ENCODE measurements around the gene THTPA.
"Not testable (repeated sequence)": the region's sequence is repeated elsewhere in the genome, so short reads cannot be mapped to it uniquely, and the experiment has no call there.

THTPA gene

GRCh38 chr14:23583761-23584526 is 27.9 kb downstream of the THTPA start:
- DNase-seq (ENCODE audit: low spot score), result not testable (repeated sequence)

- DNase-seq (ENCODE audit: low spot score), result not testable (repeated sequence)
Observed at GRCh38 chr14:23584527-23585203, 28.6 kb downstream of the THTPA start.

- peak; percentile 78 for DNase-seq (ENCODE audit: low spot score)
Observed at GRCh38 chr14:23588884-23589598, 33.0 kb downstream of the THTPA start.

- DNase-seq (ENCODE audit: low spot score), result no peak
Observed at GRCh38 chr14:23589606-23590005, 33.5 kb downstream of the THTPA start.

- DNase-seq (ENCODE audit: low spot score), result no peak
Observed at GRCh38 chr14:23590198-23590597, 34.1 kb downstream of the THTPA start.

GRCh38 chr14:23594191-23594590 is 38.1 kb downstream of the THTPA start:
- DNase-seq (ENCODE audit: low spot score), result not testable (repeated sequence)

- no peak for DNase-seq (ENCODE audit: low spot score)
Observed at GRCh38 chr14:23600322-23600707, 44.2 kb downstream of the THTPA start.

- DNase-seq (ENCODE audit: low spot score), result no peak
Observed at GRCh38 chr14:23600806-23601205, 44.7 kb downstream of the THTPA start.

- DNase-seq (ENCODE audit: low spot score), result no peak
Observed at GRCh38 chr14:23601424-23601823, 45.4 kb downstream of the THTPA start.

GRCh38 chr14:23601845-23602180 is 45.7 kb downstream of the THTPA start:
- DNase-seq (ENCODE audit: low spot score), result no peak

GRCh38 chr14:23602181-23603095 is 46.4 kb downstream of the THTPA start:
- DNase-seq (ENCODE audit: low spot score), result no peak

- no peak for DNase-seq (ENCODE audit: low spot score)
Observed at GRCh38 chr14:23603103-23603502, 47.0 kb downstream of the THTPA start.

GRCh38 chr14:23604148-23604547 is 48.1 kb downstream of the THTPA start:
- no peak for DNase-seq (ENCODE audit: low spot score)

- no peak for DNase-seq (ENCODE audit: low spot score)
Observed at GRCh38 chr14:23604675-23605170, 48.7 kb downstream of the THTPA start.

- DNase-seq (ENCODE audit: low spot score), result no peak
Observed at GRCh38 chr14:23605931-23606585, 50.0 kb downstream of the THTPA start.

GRCh38 chr14:23608454-23608853 is 52.4 kb downstream of the THTPA start:
- no peak for DNase-seq (ENCODE audit: low spot score)

GRCh38 chr14:23609001-23609400 is 52.9 kb downstream of the THTPA start:
- DNase-seq (ENCODE audit: low spot score), result no peak

GRCh38 chr14:23609411-23610089 is 53.5 kb downstream of the THTPA start:
- not testable (repeated sequence) for DNase-seq (ENCODE audit: low spot score)
